GM10847 (cell line): Measurements from ENCODE around the gene KIF6.

Experiments
- POLR2A ChIP-seq: IDR thresholded peaks from 2 replicates; pipeline ENCODE4 v1.6.1; 2011; ENCODE audit not compliant: insufficient read length; ENCODE audit errors: extremely low read depth

The KIF6 gene

GRCh38 chr6:39684790-39685488, 40.3 kb downstream of the KIF6 start:
- no peak for TF ChIP-seq POLR2A

GRCh38 chr6:39681674-39682121, 43.5 kb downstream of the KIF6 start:
- no peak for TF ChIP-seq POLR2A

- TF ChIP-seq POLR2A = no peak
Measured at GRCh38 chr6:39678914-39679313, 46.3 kb downstream of the KIF6 start.

- TF ChIP-seq POLR2A = no peak
Measured at GRCh38 chr6:39670519-39670918, 54.7 kb downstream of the KIF6 start.

- no peak for TF ChIP-seq POLR2A
Measured at GRCh38 chr6:39669973-39670342, 55.2 kb downstream of the KIF6 start.

- no peak for TF ChIP-seq POLR2A
Measured at GRCh38 chr6:39669207-39669972, 55.8 kb downstream of the KIF6 start.

GRCh38 chr6:39666706-39667489, 58.3 kb downstream of the KIF6 start:
- no peak for TF ChIP-seq POLR2A

GRCh38 chr6:39665861-39666260, 59.3 kb downstream of the KIF6 start:
- TF ChIP-seq POLR2A = no peak

- TF ChIP-seq POLR2A = no peak
Measured at GRCh38 chr6:39664173-39664572, 61.0 kb downstream of the KIF6 start.

- TF ChIP-seq POLR2A = no peak
Measured at GRCh38 chr6:39657355-39658135, 67.7 kb downstream of the KIF6 start.

GRCh38 chr6:39654121-39654520, 71.1 kb downstream of the KIF6 start:
- TF ChIP-seq POLR2A = no peak

GRCh38 chr6:39653612-39654011, 71.6 kb downstream of the KIF6 start:
- TF ChIP-seq POLR2A = no peak

- TF ChIP-seq POLR2A = no peak
Measured at GRCh38 chr6:39649996-39650395, 75.2 kb downstream of the KIF6 start.

- TF ChIP-seq POLR2A = no peak
Measured at GRCh38 chr6:39646751-39647420, 78.3 kb downstream of the KIF6 start.
